Mucosa of stomach (tissue), 1 donor: ENCODE data around the gene DLEC1.

Source experiments
- H3K27me3 ChIP-seq: one replicate; pipeline ENCODE4 v1.7.0; 2013; ENCODE audit warnings: mild to moderate bottlenecking, low read length; ENCODE audit not compliant: control insufficient read depth, insufficient read depth
- H3K36me3 ChIP-seq: one replicate; pipeline ENCODE4 v1.7.0; 2013; ENCODE audit warnings: low read length; ENCODE audit not compliant: control insufficient read depth, insufficient read depth
- H3K4me1 ChIP-seq: one replicate; pipeline ENCODE4 v1.7.0; 2013; ENCODE audit warnings: mild to moderate bottlenecking, low read length; ENCODE audit not compliant: control insufficient read depth, insufficient read depth
- H3K4me3 ChIP-seq: one replicate; pipeline ENCODE4 v1.7.0; 2013; ENCODE audit warnings: low read length
- H3K9ac ChIP-seq: one replicate; pipeline ENCODE4 v1.7.0; 2013; ENCODE audit warnings: mild to moderate bottlenecking, low read length, moderate library complexity
- H3K9me3 ChIP-seq: one replicate; pipeline ENCODE4 v1.7.0; 2013; ENCODE audit warnings: mild to moderate bottlenecking, low read length, moderate library complexity; ENCODE audit not compliant: control insufficient read depth
- donor health status: Pancreatic carcinoma.

DLEC1 gene

GRCh38 chr3:37995652-37996641, 43.1 kb upstream of the DLEC1 start:
- no peak overlapping the region for H3K9ac ChIP-seq
- H3K9me3 ChIP-seq: no peaks in the 10 kb centered on the region
- peaks cover 75% of the 10 kb centered on the region for H3K4me1 ChIP-seq
- no peaks in the 10 kb centered on the region for H3K27me3 ChIP-seq
- peaks cover 41% of the 10 kb centered on the region for H3K36me3 ChIP-seq
- H3K4me3 ChIP-seq: no peak overlapping the region

DNA sequence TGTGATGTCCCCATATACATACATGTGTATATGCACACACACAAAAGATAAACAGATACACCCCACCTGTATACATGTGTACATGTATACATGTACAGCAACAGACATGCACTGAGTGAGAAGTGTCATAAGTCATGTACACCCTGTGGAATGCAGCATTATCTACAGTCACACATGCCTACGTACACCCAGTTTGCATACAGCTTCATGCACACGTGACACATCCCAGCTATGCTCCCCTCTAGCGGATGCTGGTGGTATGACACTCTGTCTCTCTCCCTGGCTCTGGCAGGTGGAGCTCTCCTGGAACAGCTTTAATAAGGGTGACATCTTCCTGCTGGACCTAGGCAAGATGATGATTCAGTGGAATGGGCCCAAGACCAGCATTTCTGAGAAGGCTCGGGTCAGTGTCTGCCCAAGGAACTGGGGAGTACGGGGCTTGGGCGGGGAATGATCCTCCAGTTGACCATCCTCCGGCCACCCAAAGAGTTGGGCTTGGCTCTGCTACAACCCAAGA, 42.2 kb upstream of the DLEC1 start:
- H3K36me3 ChIP-seq: peaks cover 43% of the 10 kb centered on the region
- H3K27me3 ChIP-seq: no peaks in the 10 kb centered on the region
- H3K9me3 ChIP-seq: no peaks in the 10 kb centered on the region
- H3K4me1 ChIP-seq: peaks cover 84% of the 10 kb centered on the region
- no peak overlapping the region for H3K9ac ChIP-seq
- H3K4me3 ChIP-seq: no peak overlapping the region

- Histone ChIP-seq H3K9me3 (no peaks in the 10 kb centered on the region), H3K27me3 (no peaks in the 10 kb centered on the region), H3K4me3 (no peak overlapping the region), H3K4me1 (peaks cover 89% of the 10 kb centered on the region), H3K36me3 (peaks cover 45% of the 10 kb centered on the region), H3K9ac (peak overlapping the region; percentile 71)
These were observed 41.7 kb upstream of the DLEC1 start for GRCh38 chr3:37997342-37997741.

GRCh38 chr3:37997791-37998370, 41.1 kb upstream of the DLEC1 start:
- peak overlapping the region; percentile 71 for H3K9ac ChIP-seq
- H3K36me3 ChIP-seq: peaks cover 51% of the 10 kb centered on the region
- no peaks in the 10 kb centered on the region for H3K9me3 ChIP-seq
- H3K4me1 ChIP-seq: peaks cover 94% of the 10 kb centered on the region
- H3K27me3 ChIP-seq: no peaks in the 10 kb centered on the region
- peak overlapping the region; percentile 17 for H3K4me3 ChIP-seq

DNA sequence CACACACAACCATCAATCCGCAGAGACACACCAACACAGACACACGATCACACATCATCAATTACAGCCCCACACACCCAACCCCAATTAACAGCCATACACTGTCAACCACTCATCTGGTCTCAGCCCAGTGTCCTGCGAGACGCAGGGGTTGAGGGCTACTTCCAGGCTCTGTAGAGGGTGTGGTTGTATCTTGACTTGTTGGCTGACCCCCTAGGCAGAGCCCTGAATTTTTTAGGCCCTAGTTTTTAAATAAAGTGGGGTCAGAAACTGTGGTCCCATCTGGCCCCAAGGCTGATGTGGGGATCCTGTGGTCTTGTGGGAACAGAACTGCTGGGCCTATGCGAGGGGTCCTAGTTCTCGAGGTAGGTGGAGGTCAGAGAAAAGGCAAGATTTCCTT, 39.2 kb upstream of the DLEC1 start:
- no peaks in the 10 kb centered on the region for H3K27me3 ChIP-seq
- H3K4me3 ChIP-seq: no peak overlapping the region
- H3K36me3 ChIP-seq: peaks cover 60% of the 10 kb centered on the region
- no peaks in the 10 kb centered on the region for H3K9me3 ChIP-seq
- peaks cover 94% of the 10 kb centered on the region for H3K4me1 ChIP-seq
- H3K9ac ChIP-seq: no peak overlapping the region

DNA sequence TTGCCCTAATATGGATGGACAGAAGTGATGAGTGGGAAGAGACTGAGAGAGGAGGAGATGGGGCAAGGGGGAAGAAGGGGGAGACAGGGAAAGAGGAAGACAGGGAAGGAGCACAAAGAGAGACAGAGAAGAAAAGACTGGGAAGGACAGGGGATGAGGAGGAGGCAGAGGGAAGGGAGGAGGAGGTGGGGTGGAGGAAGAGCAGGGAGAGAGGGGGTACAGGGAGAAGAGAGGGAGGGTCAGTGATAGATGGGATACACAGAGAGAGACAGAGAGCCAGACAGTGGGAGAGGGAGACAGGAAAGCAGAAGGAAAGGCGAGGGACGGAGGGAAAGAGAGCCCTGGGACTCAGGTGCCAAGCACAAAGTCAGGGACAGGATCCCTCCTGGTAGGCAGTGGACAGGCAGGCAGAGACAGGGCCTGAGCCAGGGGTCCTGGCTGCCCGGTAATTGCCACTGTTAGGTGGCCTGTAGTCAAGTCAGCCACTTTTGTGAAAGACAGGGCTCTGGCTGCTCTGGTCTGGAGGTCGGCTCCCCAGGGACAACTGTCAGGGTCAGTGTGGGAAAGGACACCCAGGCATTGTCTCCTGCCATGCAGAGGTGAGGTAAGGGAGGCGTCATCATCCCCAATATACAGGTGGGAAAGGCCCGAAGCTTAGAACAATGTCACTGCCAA, 38.6 kb upstream of the DLEC1 start:
- Histone ChIP-seq H3K9ac (no peak overlapping the region), H3K4me1 (peaks cover 94% of the 10 kb centered on the region)

GRCh38 chr3:38000965-38001455, 38.0 kb upstream of the DLEC1 start:
- Histone ChIP-seq H3K9ac (no peak overlapping the region), H3K4me1 (peaks cover 95% of the 10 kb centered on the region), H3K9me3 (no peaks in the 10 kb centered on the region), H3K4me3 (no peak overlapping the region), H3K36me3 (peaks cover 62% of the 10 kb centered on the region), H3K27me3 (no peaks in the 10 kb centered on the region)

More for the DNA sequence above, 38.6 kb upstream of the DLEC1 start:
- Histone ChIP-seq H3K4me3 (no peak overlapping the region), H3K9me3 (no peaks in the 10 kb centered on the region), H3K27me3 (no peaks in the 10 kb centered on the region), H3K36me3 (peaks cover 63% of the 10 kb centered on the region)

GRCh38 chr3:38001456-38002081, 37.4 kb upstream of the DLEC1 start:
- Histone ChIP-seq H3K4me1 (peaks cover 93% of the 10 kb centered on the region), H3K9ac (no peak overlapping the region), H3K36me3 (peaks cover 59% of the 10 kb centered on the region), H3K9me3 (no peaks in the 10 kb centered on the region), H3K27me3 (no peaks in the 10 kb centered on the region), H3K4me3 (no peak overlapping the region)

DNA sequence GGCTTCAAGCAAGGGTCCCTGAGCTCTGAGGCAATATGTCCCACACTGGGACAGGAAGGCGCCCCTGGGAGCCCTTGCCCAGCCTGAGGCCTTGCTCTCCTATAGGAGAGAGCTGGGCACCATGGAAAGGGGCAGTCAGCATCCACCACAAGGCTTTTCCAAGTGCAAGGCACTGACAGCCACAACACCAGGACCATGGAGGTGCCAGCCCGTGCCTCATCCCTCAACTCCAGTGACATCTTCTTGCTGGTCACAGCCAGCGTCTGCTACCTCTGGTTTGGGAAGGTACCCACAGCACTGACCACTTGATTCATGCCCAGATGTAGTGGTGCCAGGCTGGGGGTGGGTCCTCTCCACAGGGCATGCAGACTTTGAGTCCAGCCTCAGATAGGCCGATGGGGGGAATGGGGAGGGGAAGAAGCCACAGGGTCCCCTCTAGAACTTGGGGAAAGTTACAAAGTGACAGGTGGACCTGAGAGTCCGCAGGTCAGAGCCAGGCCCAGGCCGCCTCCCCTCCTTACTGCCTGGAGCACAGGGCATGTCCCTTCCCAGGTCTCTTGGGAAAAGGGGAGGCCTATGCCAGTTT, 36.6 kb upstream of the DLEC1 start:
- Histone ChIP-seq H3K9ac (peak overlapping the region; percentile 40), H3K4me1 (peaks cover 84% of the 10 kb centered on the region), H3K27me3 (no peaks in the 10 kb centered on the region), H3K9me3 (no peaks in the 10 kb centered on the region), H3K36me3 (peaks cover 53% of the 10 kb centered on the region), H3K4me3 (no peak overlapping the region)

DNA sequence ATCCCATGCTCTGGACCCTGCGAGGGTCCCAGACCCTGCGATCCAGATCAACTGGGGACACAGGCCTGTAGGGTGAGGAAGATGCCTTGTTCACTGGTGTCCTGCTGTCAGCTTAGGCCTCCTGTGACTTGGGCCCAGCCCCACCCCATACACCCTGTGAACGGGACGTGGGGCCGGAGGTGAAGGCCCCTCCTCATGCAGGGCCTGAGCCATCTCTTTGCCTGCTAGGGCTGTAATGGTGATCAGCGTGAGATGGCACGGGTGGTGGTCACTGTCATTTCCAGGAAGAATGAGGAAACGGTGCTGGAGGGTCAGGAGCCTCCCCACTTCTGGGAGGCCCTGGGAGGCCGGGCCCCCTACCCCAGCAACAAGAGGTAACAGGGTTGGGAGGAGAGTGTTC, 36.1 kb upstream of the DLEC1 start:
- no peaks in the 10 kb centered on the region for H3K27me3 ChIP-seq
- no peaks in the 10 kb centered on the region for H3K9me3 ChIP-seq
- peaks cover 48% of the 10 kb centered on the region for H3K36me3 ChIP-seq
- no peak overlapping the region for H3K4me3 ChIP-seq
- peaks cover 79% of the 10 kb centered on the region for H3K4me1 ChIP-seq
- peak overlapping the region; percentile 40 for H3K9ac ChIP-seq

- H3K4me3 ChIP-seq: no peak overlapping the region
- H3K9me3 ChIP-seq: no peaks in the 10 kb centered on the region
- peak overlapping the region; percentile 40 for H3K9ac ChIP-seq
- peaks cover 74% of the 10 kb centered on the region for H3K4me1 ChIP-seq
- no peaks in the 10 kb centered on the region for H3K27me3 ChIP-seq
- H3K36me3 ChIP-seq: peaks cover 47% of the 10 kb centered on the region
These were observed 35.6 kb upstream of the DLEC1 start for GRCh38 chr3:38003371-38003816.
